Fibroblast of villous mesenchyme (primary cell): ENCODE measurements around the gene ASTN1. TPM values are rescaled to one million over a fixed set of nuclear protein-coding genes. Genes with fewer than 3 reads are reported as not detected.

Experiments
- DNase-seq: peaks from one replicate; pipeline ENCODE4 v3.0.0-alpha.2; 2010; ENCODE audit warnings: low read depth
- H3K4me3 ChIP-seq: 2 replicates; pipeline ENCODE4 v1.5.1; 2011; ENCODE audit warnings: low read depth, mild to moderate bottlenecking, low read length
- CTCF ChIP-seq: IDR thresholded peaks from 2 replicates; pipeline ENCODE4 v1.5.1; 2012; ENCODE audit warnings: low read depth, mild to moderate bottlenecking, low read length; ENCODE audit not compliant: insufficient read depth
- total RNA-seq: library from RNA; depleted of rRNA; stranded (reverse); fragments of >200 nt; gene quantifications from 2 replicates; pipeline ENCODE4 v1.2.3, GENCODE V29; 2012

Gene ASTN1
- total RNA-seq, 1 donor, result not detected

GRCh38 chr1:177035586-177035985 lies 128.9 kb downstream of the ASTN1 start:
- no peak for TF ChIP-seq CTCF
- H3K4me3 ChIP-seq, result no peak overlapping the region
- DNase-seq, result no peak

GRCh38 chr1:177033628-177034027 lies 130.9 kb downstream of the ASTN1 start:
- no peak for TF ChIP-seq CTCF
- DNase-seq, result no peak
- no peak overlapping the region for H3K4me3 ChIP-seq

- no peak for TF ChIP-seq CTCF
- no peak for DNase-seq
- H3K4me3 ChIP-seq, result no peak overlapping the region
Measured at GRCh38 chr1:177032434-177032833, 132.1 kb downstream of the ASTN1 start.

- no peak for DNase-seq
- no peak for TF ChIP-seq CTCF
Measured at GRCh38 chr1:177024623-177025022, 139.9 kb downstream of the ASTN1 start.

GRCh38 chr1:177023726-177024125 lies 140.8 kb downstream of the ASTN1 start:
- no peak for TF ChIP-seq CTCF
- no peak for DNase-seq
- no peak overlapping the region for H3K4me3 ChIP-seq

More at GRCh38 chr1:177024623-177025022, 139.9 kb downstream of the ASTN1 start:
- H3K4me3 ChIP-seq, result no peak overlapping the region

- TF ChIP-seq CTCF, result no peak
- no peak for DNase-seq
- no peak overlapping the region for H3K4me3 ChIP-seq
Measured at GRCh38 chr1:177023249-177023648, 141.3 kb downstream of the ASTN1 start.

GRCh38 chr1:177021687-177022086 lies 142.8 kb downstream of the ASTN1 start:
- no peak overlapping the region for H3K4me3 ChIP-seq
- no peak for DNase-seq
- TF ChIP-seq CTCF, result no peak
